GM06990 (cell line): Measurements from ENCODE around the gene EPM2A.

ENCODE experiments used
- DNase-seq: peaks from one replicate; pipeline ENCODE4 v3.0.0-alpha.2; 2011; ENCODE audit not compliant: insufficient read length; ENCODE audit errors: extremely low read depth
- H3K27me3 ChIP-seq: replicated peaks from 2 replicates; pipeline ENCODE4 v1.6.0; 2011; ENCODE audit warnings: low read length; ENCODE audit not compliant: control insufficient read depth, insufficient read depth
- H3K36me3 ChIP-seq: 2 replicates; pipeline ENCODE4 v1.5.1; 2011; ENCODE audit warnings: low read length; ENCODE audit not compliant: control insufficient read depth, insufficient read depth
- H3K4me3 ChIP-seq: replicated peaks from 2 replicates; pipeline ENCODE4 v1.5.1; 2011; ENCODE audit warnings: low read depth, mild to moderate bottlenecking, control low read depth, low read length
- CTCF ChIP-seq: IDR thresholded peaks from 2 replicates; pipeline ENCODE4 v1.5.1; 2011; ENCODE audit warnings: low read length, control low read depth, mild to moderate bottlenecking, inconsistent platforms; ENCODE audit not compliant: insufficient read depth, poor library complexity, severe bottlenecking

Gene EPM2A

GRCh38 chr6:145734486-145735355, 599 bp downstream of the EPM2A start:
- DNase-seq: peak; percentile 88
- no peak for TF ChIP-seq CTCF
- Histone ChIP-seq H3K4me3 (peak overlapping the region; percentile 88), H3K36me3 (no peaks in the 10 kb centered on the region), H3K27me3 (no peaks in the 10 kb centered on the region)

GRCh38 chr6:145733810-145734209, 1.5 kb downstream of the EPM2A start:
- Histone ChIP-seq H3K27me3 (no peaks in the 10 kb centered on the region), H3K36me3 (no peaks in the 10 kb centered on the region), H3K4me3 (peak overlapping the region; percentile 88)
- DNase-seq: no peak
- TF ChIP-seq CTCF: no peak

GRCh38 chr6:145733207-145733606, 2.1 kb downstream of the EPM2A start:
- Histone ChIP-seq H3K4me3 (no peak overlapping the region), H3K27me3 (no peaks in the 10 kb centered on the region), H3K36me3 (no peaks in the 10 kb centered on the region)
- DNase-seq: no peak
- TF ChIP-seq CTCF: no peak

GRCh38 chr6:145731447-145731846, 3.9 kb downstream of the EPM2A start:
- no peaks in the 10 kb centered on the region for H3K36me3 ChIP-seq
- no peak overlapping the region for H3K4me3 ChIP-seq

GRCh38 chr6:145729887-145730286, 5.4 kb downstream of the EPM2A start:
- Histone ChIP-seq H3K27me3 (no peaks in the 10 kb centered on the region), H3K4me3 (no peak overlapping the region), H3K36me3 (no peaks in the 10 kb centered on the region)
- no peak for DNase-seq
- TF ChIP-seq CTCF: no peak

More at GRCh38 chr6:145731447-145731846, 3.9 kb downstream of the EPM2A start:
- H3K27me3 ChIP-seq: no peaks in the 10 kb centered on the region
- no peak for DNase-seq
- no peak for TF ChIP-seq CTCF
